Myocyte (in vitro differentiated cells): ENCODE results near the gene IDS. TPM values are rescaled to one million over a fixed set of nuclear protein-coding genes. Genes with fewer than 3 reads are reported as not detected.

Experiments used
- DNase-seq: peaks from one replicate; pipeline ENCODE4 v3.0.0-alpha.2; 2012; ENCODE audit warnings: low read depth
- total RNA-seq: library from RNA; depleted of rRNA; stranded (reverse); fragments of >200 nt; gene quantifications from 2 replicates; pipeline ENCODE4 v1.2.3, GENCODE V29; 2014

IDS gene
- total RNA-seq, 1 donor from 2014 or later, result 73.0 TPM

DNA sequence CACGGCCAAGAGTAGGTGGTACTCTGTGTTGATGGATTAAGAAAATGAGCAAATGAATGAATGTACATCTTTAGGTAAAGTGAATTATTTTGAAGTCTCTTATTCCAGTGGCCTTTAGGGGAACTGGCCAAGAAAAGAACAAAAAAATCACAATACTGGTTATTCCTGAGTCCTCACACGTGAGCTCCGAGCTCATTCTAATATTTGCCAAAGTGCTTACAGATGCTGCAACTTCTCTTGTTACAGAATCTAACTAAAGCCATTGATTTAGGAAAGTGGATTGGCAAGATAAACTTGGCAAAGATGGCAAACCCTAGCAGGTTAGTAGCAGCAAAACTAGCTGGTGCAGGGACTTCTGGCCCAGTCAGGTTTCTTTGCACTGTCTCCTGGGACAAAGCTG is 37.6 kb downstream of the IDS start:
- DNase-seq, result no peak

DNA sequence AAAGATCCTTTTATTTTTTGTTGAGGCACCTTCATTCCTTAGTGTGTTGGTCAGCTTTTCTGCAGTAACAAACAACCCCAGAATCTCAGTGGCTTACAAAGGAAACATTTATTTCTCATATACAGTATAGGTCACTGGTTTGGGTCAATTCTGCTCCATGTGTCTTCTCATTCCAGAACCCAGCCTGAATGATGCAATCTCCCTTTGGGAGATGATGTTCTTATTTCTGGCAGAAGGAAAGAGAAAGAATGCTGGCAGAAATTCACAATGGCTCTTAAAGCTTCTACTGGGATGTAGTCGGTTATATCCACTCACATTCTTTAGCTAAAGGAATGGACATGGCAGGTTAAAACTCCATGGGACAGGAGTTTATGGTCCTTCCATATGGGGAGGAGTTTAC is 42.3 kb downstream of the IDS start:
- DNase-seq, result peak; percentile 12

DNA sequence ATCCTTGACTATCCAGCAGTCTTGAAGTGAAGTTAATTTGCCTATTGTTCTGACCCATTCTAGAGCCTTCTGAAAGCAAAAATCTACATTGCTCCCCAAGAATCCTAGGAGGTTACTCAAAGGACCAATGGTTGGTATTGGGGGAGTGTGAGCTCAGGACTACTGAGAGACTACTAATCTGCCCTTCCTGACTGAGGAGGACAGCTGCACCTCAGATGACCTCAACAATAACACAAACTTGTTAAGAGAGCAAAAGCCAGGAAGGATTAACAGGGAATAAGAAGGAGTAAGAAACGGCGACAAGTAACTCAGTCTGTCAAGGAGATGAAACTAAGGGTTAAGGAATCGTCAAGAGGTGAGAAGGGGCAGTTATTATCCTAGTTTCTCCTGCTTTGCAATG is 43.4 kb downstream of the IDS start:
- DNase-seq, result peak; percentile 54

DNA sequence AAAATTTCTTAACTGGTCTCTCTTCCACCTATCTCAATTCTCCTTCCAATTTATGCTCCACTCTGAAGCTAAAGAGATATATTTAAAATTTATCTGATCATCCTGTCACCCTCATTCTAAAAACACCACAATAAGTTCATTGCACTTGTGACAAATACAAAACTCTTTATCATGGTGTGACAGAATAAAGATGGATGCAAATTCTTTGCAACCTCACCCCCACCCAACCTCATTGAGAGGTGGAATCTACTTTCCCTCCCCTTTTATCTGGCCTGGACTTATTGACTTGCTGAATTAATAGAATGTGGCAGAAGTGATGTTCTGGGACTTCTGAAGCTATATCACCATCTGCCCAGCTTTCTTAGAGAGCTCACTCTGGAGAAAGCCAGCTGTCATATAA is 46.5 kb downstream of the IDS start:
- no peak for DNase-seq

DNA sequence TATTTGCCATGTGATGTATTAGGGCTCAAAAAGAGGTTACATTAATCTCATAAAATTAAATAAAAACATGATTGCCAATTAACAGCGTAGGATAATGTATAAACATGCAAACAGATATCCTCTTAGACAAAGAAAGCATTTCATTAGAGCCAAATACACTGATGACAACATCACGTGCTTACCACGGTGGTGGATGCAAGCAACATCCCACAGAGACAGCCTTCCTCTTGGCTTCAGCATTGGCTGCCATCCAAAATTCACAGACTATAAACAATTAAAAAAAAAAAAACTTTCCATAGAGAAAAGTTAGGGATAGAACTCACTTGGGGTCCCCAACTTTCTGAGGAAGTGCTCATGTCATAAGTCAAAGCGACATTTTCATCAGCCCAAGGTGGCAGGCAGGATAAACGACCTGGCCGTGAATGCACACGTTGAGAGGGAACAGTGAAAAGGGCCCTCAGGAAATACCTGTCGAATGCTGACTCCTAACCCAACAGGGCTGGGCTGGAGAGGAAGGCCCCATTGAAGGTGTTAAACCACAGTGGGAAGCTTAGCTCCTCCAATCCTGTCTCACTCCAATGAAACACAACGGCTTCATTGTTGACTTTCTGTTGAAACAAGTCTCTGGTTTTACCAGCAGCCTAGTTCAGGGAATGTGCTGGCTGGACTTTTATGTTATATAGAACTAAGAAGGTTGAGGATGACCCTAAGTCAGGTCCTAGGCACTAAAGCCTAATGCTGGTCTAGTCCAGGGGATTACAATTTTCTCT is 48.4 kb downstream of the IDS start:
- no peak for DNase-seq

DNA sequence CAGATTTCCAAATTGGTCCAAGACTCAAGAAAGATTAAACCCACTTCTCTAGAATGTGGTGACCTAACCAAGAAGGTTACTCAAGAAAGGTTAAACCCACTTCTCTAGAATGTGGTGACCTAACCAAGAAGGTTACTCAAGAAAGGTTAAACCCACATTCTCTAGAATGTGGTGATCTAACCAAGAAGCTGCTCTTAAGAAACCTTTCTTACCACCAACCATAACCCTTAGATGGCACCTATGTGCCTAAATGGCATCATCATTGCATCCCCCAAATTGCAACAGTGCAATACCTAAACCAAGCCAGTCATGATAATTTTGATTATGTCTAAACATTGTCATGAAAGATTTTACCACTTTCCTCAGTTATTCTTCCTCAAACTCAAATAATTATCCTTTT is 49.2 kb downstream of the IDS start:
- no peak for DNase-seq

DNA sequence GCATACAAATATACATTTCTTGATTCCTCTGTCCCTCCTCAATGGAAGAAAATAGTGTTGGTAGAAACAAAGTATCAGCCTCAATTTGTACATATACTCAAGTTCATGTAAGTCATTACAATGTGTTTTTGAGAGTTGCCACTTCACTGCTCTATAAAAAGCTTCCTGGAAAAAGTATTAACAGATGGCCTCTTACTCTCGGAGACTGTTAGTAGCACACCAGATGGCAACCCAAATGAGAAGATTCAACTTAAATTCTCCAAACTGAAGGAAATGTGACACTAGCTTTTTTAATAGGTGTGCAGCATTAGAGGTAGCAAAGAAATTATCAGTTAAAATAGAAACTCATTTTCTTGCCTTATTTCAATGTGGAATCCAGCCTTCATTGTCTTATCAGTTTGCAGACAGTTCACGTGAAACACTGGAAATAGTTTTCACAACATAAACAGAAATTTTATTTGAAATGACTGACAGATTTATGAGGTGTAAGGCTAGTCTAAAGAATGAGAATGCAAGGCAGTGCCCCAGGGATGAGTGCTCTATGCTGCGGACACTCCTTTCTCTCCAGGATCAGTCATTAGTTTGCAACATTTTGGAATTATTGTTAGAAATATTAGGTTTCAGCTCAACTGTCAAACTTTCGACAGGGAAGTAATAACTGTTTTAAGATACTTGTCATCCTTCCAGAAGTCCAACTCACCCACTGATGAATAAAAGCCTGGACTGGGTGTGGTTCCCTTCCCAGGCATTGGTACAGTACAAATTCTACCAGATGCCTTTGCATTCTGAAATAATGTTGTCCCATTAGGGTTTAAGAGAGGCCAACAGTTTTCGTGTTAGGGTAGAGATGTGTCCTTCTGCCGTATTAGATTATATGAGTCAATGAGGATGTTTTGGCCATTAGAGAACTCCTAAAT is 50.9 kb downstream of the IDS start:
- DNase-seq, result peak; percentile 33

DNA sequence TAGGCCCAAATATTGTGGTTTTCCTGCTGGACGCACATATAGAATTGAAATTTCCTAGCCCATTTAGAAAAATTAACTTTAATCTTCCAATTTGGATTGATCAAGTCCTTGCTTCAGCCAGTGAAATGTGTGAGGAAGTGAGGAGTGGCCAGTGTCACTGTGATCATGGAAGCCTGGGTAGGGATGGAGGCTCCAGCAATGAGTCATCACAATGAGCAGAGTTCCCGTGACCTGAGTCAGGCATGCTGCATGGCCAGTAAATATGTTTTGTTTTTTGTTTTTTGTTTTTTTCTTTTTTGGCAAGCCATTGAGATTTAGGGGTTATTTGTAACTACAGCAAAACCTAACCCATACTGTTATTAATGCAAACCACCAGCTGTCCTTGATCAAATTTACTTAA is 52.1 kb downstream of the IDS start:
- DNase-seq, result peak; percentile 69

DNA sequence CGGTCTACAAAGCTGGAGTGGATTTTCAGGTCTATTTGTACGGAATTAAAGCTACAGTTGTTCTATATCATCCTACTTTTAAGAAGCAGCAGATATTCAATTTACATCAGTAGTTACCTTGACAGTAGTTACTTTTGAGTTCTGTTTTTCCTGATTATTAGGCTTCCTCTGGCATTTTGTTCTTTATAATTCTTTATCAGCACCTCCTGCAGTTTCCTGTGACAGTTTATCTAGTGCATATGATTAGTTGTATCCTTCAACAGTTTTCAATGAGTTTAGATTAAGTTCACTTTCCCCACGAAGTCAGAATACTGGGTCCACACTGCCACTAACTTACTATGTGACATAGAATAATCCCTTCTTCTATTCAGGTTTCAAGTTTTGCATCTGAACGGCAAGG is 71.7 kb downstream of the IDS start:
- DNase-seq, result no peak

DNA sequence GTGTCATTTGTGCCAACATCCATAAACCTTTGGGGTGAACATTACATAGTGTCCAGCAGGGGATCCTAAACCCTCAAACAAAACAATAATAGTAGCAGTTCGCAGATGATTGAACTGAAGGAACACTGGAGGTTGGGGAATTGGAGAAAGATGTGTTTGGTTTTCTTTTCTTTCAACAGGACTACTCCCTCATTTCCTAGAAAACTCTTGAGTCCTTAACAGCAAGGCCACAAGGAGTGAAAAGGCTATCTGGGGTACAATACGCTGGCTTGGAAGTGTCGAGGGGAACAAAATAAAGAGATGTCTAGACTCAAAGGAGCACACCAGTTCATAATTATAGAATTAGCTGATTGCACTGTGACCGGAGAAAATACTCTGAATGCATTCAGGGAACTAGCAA is 72.1 kb downstream of the IDS start:
- DNase-seq, result no peak

Other genes with a start within 250 kb of the IDS start
- 28.9 and 35.2 TPM in 2 replicates for gene EOLA1, start 35.7 kb upstream of the IDS start, total RNA-seq
- gene HSFX3, start 44.6 kb upstream of the IDS start, total RNA-seq, result 0.32 TPM in 1 of 2 replicates, not detected in the other
- gene MAGEA9B, start 82.2 kb upstream of the IDS start, total RNA-seq, result not detected in 2 replicates
- gene HSFX2, start 90.0 kb upstream of the IDS start, total RNA-seq, result not detected in 2 replicates
- gene TMEM185A, start 126.5 kb upstream of the IDS start, total RNA-seq, result 15.5 and 16.6 TPM in 2 replicates
- gene MAGEA11, start 206.8 kb upstream of the IDS start, total RNA-seq, result not detected in 2 replicates